HL-60 (cell line): ENCODE results near the gene DAPP1.

ENCODE experiments used
- DNase-seq, 2 experiments: peaks; one replicate each; pipeline ENCODE4 v3.0.0-alpha.2; 2010 to 2020; ENCODE audit warnings: low read depth in 1 of 2, low spot score in 1 of 2
- H3K27ac ChIP-seq: fragments of 250-450 bp; sonication (Bioruptor Pico); replicated peaks from 2 replicates; pipeline ENCODE4 v1.5.1; 2020; ENCODE audit warnings: mild to moderate bottlenecking, moderate library complexity
- H3K27me3 ChIP-seq: fragments of 250-450 bp; sonication (Bioruptor Pico); 2 replicates; pipeline ENCODE4 v1.5.1; 2021; ENCODE audit warnings: mild to moderate bottlenecking, moderate library complexity; ENCODE audit not compliant: insufficient read depth, poor library complexity, severe bottlenecking
- H3K4me3 ChIP-seq: replicated peaks from 2 replicates; pipeline ENCODE4 v1.5.1; 2011; ENCODE audit warnings: mild to moderate bottlenecking, control low read depth, low read length; ENCODE audit not compliant: insufficient read depth
- CTCF ChIP-seq: IDR thresholded peaks from one replicate; pipeline ENCODE4 v1.5.1; 2011; ENCODE audit warnings: low read length, control low read depth, inconsistent platforms; ENCODE audit not compliant: insufficient read depth
- GABPA ChIP-seq: IDR thresholded peaks from 2 replicates; pipeline ENCODE4 v1.6.1; 2012; ENCODE audit warnings: low read depth
- POLR2AphosphoS5 ChIP-seq: IDR thresholded peaks from 2 replicates; pipeline ENCODE4 v1.6.1; 2012; ENCODE audit warnings: low read depth
- REST ChIP-seq: IDR thresholded peaks from 2 replicates; pipeline ENCODE4 v1.6.1; 2012; ENCODE audit warnings: low read depth; ENCODE audit not compliant: insufficient replicate concordance
- SPI1 ChIP-seq: IDR thresholded peaks from 2 replicates; pipeline ENCODE4 v1.6.1; 2012; ENCODE audit warnings: low read depth, mild to moderate bottlenecking, borderline replicate concordance

DAPP1 gene

GRCh38 chr4:99824070-99824599, 7.5 kb downstream of the DAPP1 start:
- no peak for DNase-seq
- no peak for TF ChIP-seq GABPA
- TF ChIP-seq CTCF: no peak
- no peak for TF ChIP-seq SPI1
- TF ChIP-seq REST: no peak
- no peak for TF ChIP-seq POLR2AphosphoS5
- Histone ChIP-seq H3K27ac (no peak overlapping the region), H3K27me3 (no peaks in the 10 kb centered on the region), H3K4me3 (no peak overlapping the region)

- Histone ChIP-seq H3K27me3 (no peaks in the 10 kb centered on the region), H3K27ac (no peak overlapping the region), H3K4me3 (no peak overlapping the region)
- TF ChIP-seq CTCF (no peak), POLR2AphosphoS5 (no peak), REST (no peak), GABPA (no peak), SPI1 (no peak)
- DNase-seq: no peak
Measured at GRCh38 chr4:99825272-99825671, 8.6 kb downstream of the DAPP1 start.

- Histone ChIP-seq H3K27ac (no peak overlapping the region), H3K27me3 (no peaks in the 10 kb centered on the region), H3K4me3 (no peak overlapping the region)
- DNase-seq: no peak
- TF ChIP-seq SPI1 (no peak), POLR2AphosphoS5 (no peak), REST (no peak), GABPA (no peak), CTCF (no peak)
Measured at GRCh38 chr4:99826016-99826415, 9.4 kb downstream of the DAPP1 start.
